MCF 10A (cell line): ENCODE results near the gene HCN3. TPM values are rescaled to one million over a fixed set of nuclear protein-coding genes. Genes with fewer than 3 reads are reported as not detected.

Experiments used
- BruUV-seq: library from RNA; stranded (reverse); fragments of 400-500 nt; replicated peaks from 2 replicates; lab custom pipeline; 2021; lab: Mats Ljungman, UMichigan
- CTCF ChIA-PET: fragments of 300-600 bp; sonication (Branson Sonifier 250); formaldehyde crosslinking; extraction: SDS; loops from one replicate; lab custom pipeline; 2021; ENCODE audit warnings: antibody characterized with exemption, inconsistent platforms; lab: Yijun Ruan, JAX
- POLR2A ChIA-PET: fragments of 300-600, 350-650 bp; sonication (Branson Sonifier 250); formaldehyde crosslinking; extraction: SDS; loops from one replicate; lab custom pipeline; 2020; ENCODE audit warnings: antibody characterized with exemption, inconsistent platforms; lab: Yijun Ruan, JAX
- DNase-seq: peaks from one replicate; pipeline ENCODE4 v3.0.0-alpha.2; 2018; ENCODE audit not compliant: unreplicated experiment
- H3K27ac Mint-ChIP-seq: one replicate; pipeline ENCODE4 v1.8.0; 2022; ENCODE audit warnings: mild to moderate bottlenecking, low read depth, mixed read lengths; ENCODE audit not compliant: unreplicated experiment
- H3K27me3 Mint-ChIP-seq: one replicate; pipeline ENCODE4 v1.8.0; 2022; ENCODE audit warnings: mixed read lengths; ENCODE audit not compliant: insufficient read depth, unreplicated experiment
- H3K36me3 Mint-ChIP-seq: one replicate; pipeline ENCODE4 v1.8.0; 2022; ENCODE audit warnings: mild to moderate bottlenecking, moderate library complexity, mixed read lengths; ENCODE audit not compliant: insufficient read depth, unreplicated experiment
- H3K4me1 Mint-ChIP-seq: one replicate; pipeline ENCODE4 v1.8.0; 2022; ENCODE audit warnings: mixed read lengths; ENCODE audit not compliant: insufficient read depth, unreplicated experiment
- H3K4me3 Mint-ChIP-seq: one replicate; pipeline ENCODE4 v1.8.0; 2022; ENCODE audit warnings: mild to moderate bottlenecking, moderate library complexity, mixed read lengths; ENCODE audit not compliant: unreplicated experiment
- H3K9me3 Mint-ChIP-seq: one replicate; pipeline ENCODE4 v1.8.0; 2022; ENCODE audit warnings: mixed read lengths; ENCODE audit not compliant: unreplicated experiment
- intact Hi-C: fragments of 100-400 bp; cut with micrococcal nuclease; formaldehyde crosslinking; loops from 2 replicates; pipeline ENCODE4 v1.14.1; 2022
- total RNA-seq: library from RNA; stranded (reverse); gene quantifications from 2 replicates; pipeline ENCODE4 v1.2.3, GENCODE V29; 2022
- TF ChIP-seq, protein P1 (sequence below): fragments of 200-600 bp; IDR thresholded peaks from one replicate; pipeline ENCODE4 v1.8.0; 2022; ENCODE audit warnings: antibody characterized with exemption, mild to moderate bottlenecking; ENCODE audit not compliant: unreplicated experiment

The HCN3 gene
- total RNA-seq, 1 experiment from 2014 or later = 2.5 TPM

DNA sequence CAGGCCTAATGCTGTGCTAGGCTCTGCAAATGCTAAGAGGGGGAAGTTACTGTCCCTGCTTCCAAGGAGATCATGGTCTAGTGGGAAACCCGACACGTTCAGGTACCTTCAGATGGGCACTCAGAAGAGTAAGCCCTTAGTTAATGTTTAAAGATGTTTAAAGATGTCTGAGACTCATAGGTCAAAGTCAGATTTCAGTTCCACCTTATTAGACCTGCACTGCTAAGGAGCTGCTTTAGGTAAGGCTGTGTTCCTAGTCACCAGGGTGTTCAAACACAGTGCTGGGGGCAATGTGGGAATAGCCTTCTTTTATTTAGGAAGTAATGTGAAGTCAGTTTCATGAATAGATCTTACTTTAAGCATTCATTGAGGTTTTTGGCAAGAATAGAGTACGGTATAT, 39.7 kb downstream of the HCN3 start:
- TF ChIP-seq, protein P1, sequence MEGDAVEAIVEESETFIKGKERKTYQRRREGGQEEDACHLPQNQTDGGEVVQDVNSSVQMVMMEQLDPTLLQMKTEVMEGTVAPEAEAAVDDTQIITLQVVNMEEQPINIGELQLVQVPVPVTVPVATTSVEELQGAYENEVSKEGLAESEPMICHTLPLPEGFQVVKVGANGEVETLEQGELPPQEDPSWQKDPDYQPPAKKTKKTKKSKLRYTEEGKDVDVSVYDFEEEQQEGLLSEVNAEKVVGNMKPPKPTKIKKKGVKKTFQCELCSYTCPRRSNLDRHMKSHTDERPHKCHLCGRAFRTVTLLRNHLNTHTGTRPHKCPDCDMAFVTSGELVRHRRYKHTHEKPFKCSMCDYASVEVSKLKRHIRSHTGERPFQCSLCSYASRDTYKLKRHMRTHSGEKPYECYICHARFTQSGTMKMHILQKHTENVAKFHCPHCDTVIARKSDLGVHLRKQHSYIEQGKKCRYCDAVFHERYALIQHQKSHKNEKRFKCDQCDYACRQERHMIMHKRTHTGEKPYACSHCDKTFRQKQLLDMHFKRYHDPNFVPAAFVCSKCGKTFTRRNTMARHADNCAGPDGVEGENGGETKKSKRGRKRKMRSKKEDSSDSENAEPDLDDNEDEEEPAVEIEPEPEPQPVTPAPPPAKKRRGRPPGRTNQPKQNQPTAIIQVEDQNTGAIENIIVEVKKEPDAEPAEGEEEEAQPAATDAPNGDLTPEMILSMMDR = no peak
- POLR2A ChIA-PET = interaction anchor here (1.0 to 10.5 kb wide), 3 partner anchors 6 to 61 kb away, joined by 4 to 103 read pairs (median 5); partner anchors contain the start of genes ENTREP3, FDPS and SCAMP3
- DNase-seq = no peak
- CTCF ChIA-PET = interaction anchor here (0.9 to 10.2 kb wide), 3 partner anchors 59 to 255 kb away, joined by 4 to 163 read pairs (median 4); no protein-coding TSS in a partner anchor
- H3K9me3 Mint-ChIP-seq = no peaks in the 10 kb centered on the region
- BruUV-seq = no TSS peak
- H3K4me1 Mint-ChIP-seq = peaks cover 20% of the 10 kb centered on the region
- H3K4me3 Mint-ChIP-seq = no peak overlapping the region
- H3K27ac Mint-ChIP-seq = no peak overlapping the region
- no peaks in the 10 kb centered on the region for H3K27me3 Mint-ChIP-seq
- H3K36me3 Mint-ChIP-seq = peaks cover 77% of the 10 kb centered on the region
- intact Hi-C loops = no loop called here

DNA sequence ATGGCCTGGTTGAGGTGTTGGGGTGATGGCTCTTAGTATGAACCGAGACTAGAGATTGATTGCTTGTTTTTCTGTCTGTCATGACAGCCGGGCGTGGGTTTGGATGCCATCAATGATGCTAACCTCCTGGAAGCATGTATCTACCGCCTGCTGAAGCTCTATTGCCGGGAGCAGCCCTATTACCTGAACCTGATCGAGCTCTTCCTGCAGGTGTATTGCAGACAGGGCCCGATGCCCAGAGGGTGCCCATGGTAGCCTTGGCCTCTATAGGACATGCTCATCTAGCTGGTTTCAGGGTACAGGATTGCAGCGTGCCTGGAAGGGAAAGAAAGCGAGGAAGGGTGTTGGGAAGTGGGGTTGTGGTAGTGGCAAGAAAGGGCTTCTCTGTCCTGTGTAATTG, 40.8 kb downstream of the HCN3 start:
- BruUV-seq = no TSS peak
- H3K36me3 Mint-ChIP-seq = peaks cover 66% of the 10 kb centered on the region
- POLR2A ChIA-PET = interaction anchor here (0.7 to 10.5 kb wide), 5 partner anchors 7 to 79 kb away, joined by 3 to 103 read pairs (median 4); partner anchors contain the start of genes ENTREP3, FDPS and SCAMP3

DNA sequence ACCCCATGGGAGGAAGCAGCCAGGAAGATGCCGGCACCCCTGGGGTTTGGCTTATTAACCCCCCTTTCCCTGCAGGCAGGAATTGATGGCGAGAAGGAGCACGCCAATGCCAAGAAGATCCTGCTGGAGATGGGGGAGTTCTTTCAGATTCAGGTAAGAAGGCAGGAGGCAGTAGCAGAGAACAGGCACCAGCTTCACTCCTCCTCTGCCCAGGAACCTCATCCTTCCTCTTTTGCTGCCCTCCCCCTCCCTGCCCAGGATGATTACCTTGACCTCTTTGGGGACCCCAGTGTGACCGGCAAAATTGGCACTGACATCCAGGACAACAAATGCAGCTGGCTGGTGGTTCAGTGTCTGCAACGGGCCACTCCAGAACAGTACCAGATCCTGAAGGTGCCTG, 42.3 kb downstream of the HCN3 start:
- ChIA-PET CTCF (interaction anchor here (1.6 to 10.2 kb wide), 2 partner anchors 11 to 70 kb away, joined by 8 to 163 read pairs; partner anchors contain the start of gene FDPS), POLR2A (interaction anchor here (1.3 to 10.5 kb wide), 2 partner anchors 9 to 69 kb away, joined by 4 to 103 read pairs; partner anchors contain the start of gene FDPS)
- TF ChIP-seq, protein P1 = no peak
- DNase-seq = no peak
- Mint-ChIP-seq H3K27me3 (no peaks in the 10 kb centered on the region), H3K4me3 (no peak overlapping the region), H3K9me3 (no peaks in the 10 kb centered on the region), H3K36me3 (peaks cover 54% of the 10 kb centered on the region), H3K27ac (no peak overlapping the region), H3K4me1 (peaks cover 18% of the 10 kb centered on the region)
- intact Hi-C loops = no loop called here
- BruUV-seq = no TSS peak

More for the DNA sequence above, 40.8 kb downstream of the HCN3 start:
- no peaks in the 10 kb centered on the region for H3K27me3 Mint-ChIP-seq
- CTCF ChIA-PET = interaction anchor here (10.2 kb wide), 1 partner anchor 68 kb away, joined by 163 read pairs; no protein-coding TSS in a partner anchor
- intact Hi-C loops = no loop called here
- H3K4me1 Mint-ChIP-seq = peaks cover 25% of the 10 kb centered on the region
- TF ChIP-seq, protein P1 = no peak
- no peak overlapping the region for H3K4me3 Mint-ChIP-seq
- H3K9me3 Mint-ChIP-seq = no peaks in the 10 kb centered on the region
- no peak for DNase-seq
- H3K27ac Mint-ChIP-seq = no peak overlapping the region

DNA sequence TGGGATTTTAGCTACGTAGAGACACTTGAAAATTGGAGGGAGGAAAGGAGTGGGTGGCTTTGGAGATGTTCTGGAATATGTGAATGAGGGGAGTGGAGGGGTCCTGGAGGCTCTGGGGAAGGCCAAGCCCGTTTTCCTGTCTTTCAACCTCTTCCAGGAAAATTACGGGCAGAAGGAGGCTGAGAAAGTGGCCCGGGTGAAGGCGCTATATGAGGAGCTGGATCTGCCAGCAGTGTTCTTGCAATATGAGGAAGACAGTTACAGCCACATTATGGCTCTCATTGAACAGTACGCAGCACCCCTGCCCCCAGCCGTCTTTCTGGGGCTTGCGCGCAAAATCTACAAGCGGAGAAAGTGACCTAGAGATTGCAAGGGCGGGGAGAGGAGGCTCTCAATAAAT, 43.0 kb downstream of the HCN3 start:
- ChIA-PET POLR2A (interaction anchor here (1.3 to 10.5 kb wide), 3 partner anchors 9 to 70 kb away, joined by 4 to 103 read pairs (median 4); partner anchors contain the start of gene FDPS), CTCF (interaction anchor here (1.6 to 10.2 kb wide), 3 partner anchors 12 to 70 kb away, joined by 8 to 163 read pairs (median 34); partner anchors contain the start of gene FDPS)
- intact Hi-C loops = loop anchor here (5.0 kb wide), 1 partner anchor 272 kb away; no protein-coding TSS in a partner anchor
- no TSS peak for BruUV-seq
- H3K36me3 Mint-ChIP-seq = peaks cover 47% of the 10 kb centered on the region
- H3K4me3 Mint-ChIP-seq = peak overlapping the region; percentile 8
- peak overlapping the region; percentile 40 for H3K27ac Mint-ChIP-seq
- TF ChIP-seq, protein P1 = no peak
- no peaks in the 10 kb centered on the region for H3K9me3 Mint-ChIP-seq
- DNase-seq = no peak
- no peaks in the 10 kb centered on the region for H3K27me3 Mint-ChIP-seq
- H3K4me1 Mint-ChIP-seq = peaks cover 18% of the 10 kb centered on the region
